C1 segment of cervical spinal cord (tissue), 14 donors: ENCODE data around the gene MAP4K4.

ENCODE experiments used
- DNase-seq, 14 donors: peaks; one replicate each; lab custom pipeline; 2025; lab: John Stamatoyannopoulos, UW

Gene MAP4K4

DNA sequence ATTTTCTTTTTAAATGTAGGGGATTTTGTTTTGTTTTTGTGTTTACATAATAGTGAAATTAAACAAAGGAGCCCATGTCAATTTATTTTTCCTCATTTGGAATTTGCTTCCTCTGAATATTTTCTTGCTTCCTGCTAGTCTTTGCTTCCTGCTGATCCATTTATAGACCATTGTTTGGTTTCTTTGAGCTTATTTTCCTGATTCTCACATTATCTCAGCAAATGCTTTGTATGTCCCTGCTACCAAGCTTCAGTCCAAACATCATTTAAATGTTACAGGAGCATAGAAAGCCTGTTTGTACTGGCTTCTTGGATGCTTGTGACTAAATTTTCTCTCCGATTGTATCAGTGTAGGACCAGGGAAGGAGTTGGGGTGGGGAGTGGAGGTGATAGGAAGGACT lies 166.9 kb downstream of the MAP4K4 start:
- DNase-seq, result no peak

DNA sequence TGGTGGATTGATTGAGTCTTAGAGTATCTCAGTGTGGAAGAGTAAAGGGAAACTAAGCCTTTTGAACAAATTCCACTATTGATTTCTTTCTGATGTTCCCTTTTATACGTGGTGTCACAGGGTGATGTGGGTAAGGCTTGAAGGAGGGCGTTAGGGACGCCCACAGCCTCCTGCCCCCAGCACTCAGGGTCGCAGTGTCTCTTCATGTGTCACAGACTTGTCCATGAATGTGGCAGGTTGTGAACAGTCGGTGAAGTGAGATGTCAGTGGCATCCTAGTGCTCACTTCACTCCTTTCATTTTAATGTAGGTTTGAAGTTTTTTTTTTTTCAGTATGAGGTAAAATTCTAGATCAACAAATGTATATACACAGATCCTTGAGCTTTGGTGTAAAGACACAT lies 171.0 kb downstream of the MAP4K4 start:
- no peak for DNase-seq

DNA sequence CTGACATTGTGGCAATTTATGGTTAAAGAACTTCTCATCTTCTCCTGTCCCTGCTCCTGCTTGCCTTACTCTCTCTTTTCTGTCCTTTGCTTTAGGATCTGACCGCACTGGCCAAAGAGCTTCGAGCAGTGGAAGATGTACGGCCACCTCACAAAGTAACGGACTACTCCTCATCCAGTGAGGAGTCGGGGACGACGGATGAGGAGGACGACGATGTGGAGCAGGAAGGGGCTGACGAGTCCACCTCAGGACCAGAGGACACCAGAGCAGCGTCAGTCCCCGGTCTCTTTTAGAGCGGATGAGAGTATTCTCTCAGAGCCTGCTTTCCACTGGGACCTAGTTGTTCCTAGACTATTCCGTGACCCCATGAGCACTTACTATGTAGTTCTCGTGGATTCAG lies 172.0 kb downstream of the MAP4K4 start:
- no peak for DNase-seq

DNA sequence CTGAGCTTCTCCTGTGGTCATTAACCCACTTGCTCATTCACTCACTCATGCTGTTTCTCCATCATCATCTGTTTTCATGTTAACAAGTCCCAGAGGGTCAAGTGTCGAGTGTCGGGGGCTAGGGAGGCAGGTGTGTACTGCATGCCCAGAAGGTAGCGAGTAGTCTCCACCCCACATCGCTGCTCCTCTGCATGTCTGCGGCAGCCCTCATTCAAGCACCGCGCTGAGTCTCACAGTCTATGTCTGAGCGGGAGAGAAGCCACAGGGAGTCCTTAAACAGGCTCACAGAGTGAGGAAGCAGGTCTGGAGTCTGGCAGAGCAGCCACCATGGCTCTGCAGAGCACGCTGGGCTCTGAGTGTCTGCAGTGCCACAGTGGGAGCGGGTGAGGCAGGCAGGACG lies 172.9 kb downstream of the MAP4K4 start:
- DNase-seq, result no peak

DNA sequence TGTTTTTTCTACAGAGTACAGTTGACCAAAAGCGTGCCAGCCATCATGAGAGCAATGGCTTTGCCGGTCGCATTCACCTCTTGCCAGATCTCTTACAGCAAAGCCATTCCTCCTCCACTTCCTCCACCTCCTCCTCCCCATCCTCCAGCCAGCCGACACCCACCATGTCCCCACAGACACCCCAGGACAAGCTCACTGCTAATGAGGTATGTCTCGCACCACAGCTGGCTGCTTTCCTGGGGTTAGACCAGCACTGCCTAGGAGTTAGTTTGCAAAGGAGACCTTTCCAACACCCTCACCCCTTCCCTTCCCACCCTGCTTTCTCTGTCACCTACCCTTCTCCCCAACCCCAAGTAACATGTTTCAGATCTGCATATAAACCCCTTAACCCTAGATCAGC lies 174.0 kb downstream of the MAP4K4 start:
- no peak for DNase-seq

DNA sequence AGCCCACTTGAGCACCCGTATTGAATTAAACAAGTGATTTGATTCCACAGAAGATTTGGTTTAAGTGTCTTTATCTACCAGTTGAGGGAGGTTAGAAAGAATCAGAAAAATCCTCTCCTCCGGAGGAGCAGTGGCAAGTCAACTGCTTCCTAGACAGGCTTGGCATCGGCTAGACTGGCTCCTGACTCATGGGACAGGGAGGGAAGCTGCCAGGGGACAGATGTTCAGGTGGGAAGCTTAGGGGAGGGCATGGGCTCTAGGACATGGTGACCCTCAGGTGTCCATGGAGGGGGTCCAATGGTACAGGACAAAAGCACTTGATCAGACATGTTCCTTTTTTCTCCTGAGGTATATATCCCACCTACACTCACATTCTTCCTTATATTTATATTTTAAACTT lies 175.0 kb downstream of the MAP4K4 start:
- DNase-seq, result peak in 1 of 14 donors; percentile 12

DNA sequence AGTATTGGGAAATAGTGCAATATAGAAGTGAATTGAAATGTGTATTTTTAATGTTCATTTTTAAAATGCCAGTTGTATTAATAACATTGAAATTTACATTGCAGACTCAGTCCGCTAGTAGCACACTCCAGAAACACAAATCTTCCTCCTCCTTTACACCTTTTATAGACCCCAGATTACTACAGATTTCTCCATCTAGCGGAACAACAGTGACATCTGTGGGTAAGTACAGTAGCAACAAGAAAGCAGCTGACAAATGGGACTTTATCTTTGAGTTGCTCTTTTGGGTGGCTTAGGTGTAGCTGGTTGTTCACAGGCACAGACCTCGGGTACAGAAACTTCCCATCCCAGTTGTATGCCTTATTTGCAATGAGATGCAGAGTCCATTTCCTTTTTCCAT lies 176.0 kb downstream of the MAP4K4 start:
- no peak for DNase-seq

DNA sequence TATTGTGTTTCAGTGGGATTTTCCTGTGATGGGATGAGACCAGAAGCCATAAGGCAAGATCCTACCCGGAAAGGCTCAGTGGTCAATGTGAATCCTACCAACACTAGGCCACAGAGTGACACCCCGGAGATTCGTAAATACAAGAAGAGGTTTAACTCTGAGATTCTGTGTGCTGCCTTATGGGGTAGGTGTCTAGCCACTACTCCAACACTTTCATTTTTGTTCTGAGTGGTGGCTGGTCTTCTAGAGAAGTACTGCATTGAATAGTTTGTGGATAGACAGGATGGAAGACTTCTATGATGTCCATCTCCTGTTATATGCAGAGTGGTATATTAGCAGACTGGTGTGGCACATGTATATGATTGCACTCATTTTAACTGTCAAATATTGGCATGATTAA lies 176.6 kb downstream of the MAP4K4 start:
- no peak for DNase-seq

DNA sequence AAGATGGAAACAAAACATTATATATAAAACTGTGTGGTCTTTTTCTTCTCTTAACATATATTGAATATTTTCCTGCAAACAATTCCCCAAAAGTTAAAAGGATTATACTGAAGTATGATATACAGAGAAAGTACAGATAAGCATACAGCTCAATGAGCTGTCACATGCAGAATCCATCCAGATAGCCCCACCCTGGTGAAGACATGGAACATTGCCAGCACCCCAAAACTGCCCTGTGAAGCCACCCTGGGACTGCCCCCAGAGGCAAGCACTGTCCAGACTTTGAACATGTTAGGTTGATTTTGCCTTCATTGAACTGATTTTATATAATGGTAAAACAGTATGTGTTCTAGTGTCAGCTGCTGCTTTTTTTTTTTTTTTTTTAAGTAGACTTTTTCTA lies 182.0 kb downstream of the MAP4K4 start:
- no peak for DNase-seq

DNA sequence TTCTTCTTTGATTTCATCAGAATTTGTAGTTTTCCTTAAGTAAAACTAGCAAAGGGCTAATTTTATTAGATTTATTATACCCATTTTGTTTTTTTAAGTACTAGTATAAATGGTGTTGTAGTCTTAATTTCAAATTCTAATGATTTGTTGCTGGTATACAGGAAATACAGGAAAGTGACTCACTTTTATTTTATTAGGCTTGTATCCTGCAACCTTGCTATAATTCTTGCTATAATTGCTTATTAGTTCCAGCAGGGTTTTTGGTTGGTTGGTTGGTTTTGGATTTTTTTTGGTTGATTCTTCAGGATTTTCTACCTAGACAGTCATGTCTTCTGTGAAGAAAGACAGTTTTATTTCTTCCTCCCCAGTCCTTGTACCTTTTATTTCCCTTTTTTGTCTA lies 183.6 kb downstream of the MAP4K4 start:
- no peak for DNase-seq

DNA sequence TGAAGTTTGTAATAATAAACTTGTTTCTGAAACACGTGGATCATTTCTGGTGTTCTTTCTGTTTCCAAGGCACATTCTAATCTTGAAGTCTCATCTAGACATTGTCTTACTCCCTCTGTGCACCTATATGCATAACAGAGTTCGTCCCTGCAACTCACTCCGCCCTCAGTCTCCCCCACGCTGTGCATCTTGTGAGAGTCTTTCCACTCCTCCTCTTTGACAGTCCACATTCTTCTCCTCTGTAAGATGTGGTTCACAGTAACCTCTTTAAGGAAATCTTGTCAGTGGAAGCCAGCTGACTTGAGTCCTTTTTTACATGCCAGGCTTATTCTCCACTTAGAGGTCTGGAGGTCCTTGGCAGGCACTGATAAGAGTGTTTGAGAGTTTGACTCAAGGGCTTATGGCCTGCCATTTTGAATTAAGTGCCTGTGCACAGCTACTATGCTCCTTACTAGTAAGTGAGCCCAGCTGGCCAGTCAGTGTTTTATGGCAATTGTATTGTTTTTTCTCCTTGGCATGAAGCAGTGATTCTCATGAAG lies 185.3 kb downstream of the MAP4K4 start:
- no peak for DNase-seq

DNA sequence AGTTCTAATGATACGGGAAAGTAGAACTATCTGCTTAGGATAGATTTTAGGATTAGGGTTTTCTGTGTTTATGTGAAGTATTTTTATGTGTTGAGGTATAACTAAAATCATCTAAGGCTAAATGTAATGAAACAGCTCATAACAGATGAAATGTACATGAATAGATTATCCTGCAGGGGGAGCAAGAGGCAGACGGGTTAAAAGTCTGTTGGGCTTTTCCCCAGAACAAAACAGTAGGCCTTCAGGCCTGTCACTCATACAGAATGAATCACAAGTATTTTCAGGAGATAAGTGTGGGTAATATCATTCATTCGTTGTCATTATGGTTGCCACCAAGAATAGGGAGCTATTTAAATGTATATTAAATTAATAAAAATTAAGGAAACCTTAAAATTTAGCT lies 186.4 kb downstream of the MAP4K4 start:
- no peak for DNase-seq

DNA sequence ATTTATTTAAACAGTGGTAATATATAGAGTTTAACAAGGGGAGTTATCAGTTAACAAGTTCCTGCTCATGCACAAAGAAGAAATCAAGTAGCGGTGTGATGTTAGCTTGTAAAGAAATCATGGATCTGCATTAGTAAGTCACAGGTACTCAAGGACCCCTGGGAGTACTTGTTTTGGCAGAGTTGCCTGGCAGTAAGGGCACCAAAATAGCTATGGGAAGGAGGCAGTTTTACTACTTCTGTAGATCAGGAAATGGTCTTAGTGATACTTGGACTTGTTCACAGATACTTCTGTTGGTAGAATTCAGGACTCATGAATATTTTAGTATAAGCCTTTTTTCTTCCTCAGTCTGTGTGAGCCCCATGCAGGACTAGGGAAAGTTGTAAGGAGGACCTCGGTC lies 186.9 kb downstream of the MAP4K4 start:
- DNase-seq, result no peak

DNA sequence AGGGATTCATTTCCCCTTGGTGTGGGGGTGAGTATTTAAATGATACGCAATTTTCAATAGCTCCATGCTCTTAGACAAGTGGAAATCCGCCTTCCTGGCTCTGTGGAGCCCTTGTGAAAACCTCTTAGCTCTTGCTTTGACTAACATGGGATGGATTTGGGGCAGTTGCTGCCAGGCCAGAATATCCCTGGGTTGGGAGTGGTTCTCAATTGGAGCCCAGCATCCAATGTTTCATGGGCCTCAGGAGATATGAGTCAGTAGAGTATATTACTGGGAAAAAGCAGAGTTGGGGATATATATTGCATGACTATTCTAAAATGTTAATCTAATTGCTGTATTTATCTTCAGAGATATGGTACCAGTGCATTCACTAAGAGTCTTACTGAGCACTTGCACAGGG lies 189.8 kb downstream of the MAP4K4 start:
- DNase-seq, result no peak

DNA sequence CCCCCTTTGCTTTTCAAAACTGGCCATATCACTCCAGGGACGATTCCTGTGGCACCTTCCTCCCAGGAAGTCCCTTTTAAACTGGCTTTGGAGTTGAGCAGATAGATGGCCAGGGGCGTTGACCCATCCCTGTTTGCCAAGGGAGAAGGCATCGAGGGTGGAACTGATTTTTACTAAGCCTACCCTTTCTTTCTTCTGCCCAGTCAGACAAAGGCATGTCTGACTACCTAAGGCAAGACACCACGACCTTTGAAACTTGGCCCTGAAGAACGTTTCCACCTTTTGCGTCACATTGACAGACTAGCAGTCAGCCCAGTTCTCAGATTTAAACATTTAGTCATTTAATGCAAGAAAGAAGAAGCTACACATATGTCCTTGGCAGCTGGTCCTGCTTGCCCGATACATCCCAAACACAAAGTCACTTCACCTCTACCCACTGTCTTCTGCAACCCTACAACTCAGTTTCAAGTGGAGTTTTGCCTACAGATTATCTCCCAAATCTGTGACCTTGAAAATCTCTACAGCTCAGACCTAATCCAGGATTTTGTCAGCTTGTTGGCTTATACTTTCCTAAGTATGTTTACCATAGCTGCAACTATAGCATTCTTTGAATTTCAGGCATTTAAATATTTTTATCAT lies 192.1 kb downstream of the MAP4K4 start:
- no peak for DNase-seq

DNA sequence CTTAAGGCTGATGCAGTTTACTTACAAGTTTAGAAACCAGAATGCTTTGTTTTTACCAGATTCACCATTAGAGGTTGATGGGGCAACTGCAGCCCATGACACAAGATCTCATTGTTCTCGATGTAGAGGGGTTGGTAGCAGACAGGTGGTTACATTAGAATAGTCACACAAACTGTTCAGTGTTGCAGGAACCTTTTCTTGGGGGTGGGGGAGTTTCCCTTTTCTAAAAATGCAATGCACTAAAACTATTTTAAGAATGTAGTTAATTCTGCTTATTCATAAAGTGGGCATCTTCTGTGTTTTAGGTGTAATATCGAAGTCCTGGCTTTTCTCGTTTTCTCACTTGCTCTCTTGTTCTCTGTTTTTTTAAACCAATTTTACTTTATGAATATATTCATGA lies 194.9 kb downstream of the MAP4K4 start:
- DNase-seq, result no peak

DNA sequence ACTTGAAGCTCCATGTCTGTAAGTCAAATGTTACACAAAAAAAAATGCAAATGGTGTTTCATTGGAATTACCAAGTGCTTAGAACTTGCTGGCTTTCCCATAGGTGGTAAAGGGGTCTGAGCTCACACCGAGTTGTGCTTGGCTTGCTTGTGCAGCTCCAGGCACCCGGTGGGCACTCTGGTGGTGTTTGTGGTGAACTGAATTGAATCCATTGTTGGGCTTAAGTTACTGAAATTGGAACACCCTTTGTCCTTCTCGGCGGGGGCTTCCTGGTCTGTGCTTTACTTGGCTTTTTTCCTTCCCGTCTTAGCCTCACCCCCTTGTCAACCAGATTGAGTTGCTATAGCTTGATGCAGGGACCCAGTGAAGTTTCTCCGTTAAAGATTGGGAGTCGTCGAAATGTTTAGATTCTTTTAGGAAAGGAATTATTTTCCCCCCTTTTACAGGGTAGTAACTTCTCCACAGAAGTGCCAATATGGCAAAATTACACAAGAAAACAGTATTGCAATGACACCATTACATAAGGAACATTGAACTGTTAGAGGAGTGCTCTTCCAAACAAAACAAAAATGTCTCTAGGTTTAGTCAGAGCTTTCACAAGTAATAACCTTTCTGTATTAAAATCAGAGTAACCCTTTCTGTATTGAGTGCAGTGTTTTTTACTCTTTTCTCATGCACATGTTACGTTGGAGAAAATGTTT lies 196.3 kb downstream of the MAP4K4 start:
- DNase-seq, result no peak

DNA sequence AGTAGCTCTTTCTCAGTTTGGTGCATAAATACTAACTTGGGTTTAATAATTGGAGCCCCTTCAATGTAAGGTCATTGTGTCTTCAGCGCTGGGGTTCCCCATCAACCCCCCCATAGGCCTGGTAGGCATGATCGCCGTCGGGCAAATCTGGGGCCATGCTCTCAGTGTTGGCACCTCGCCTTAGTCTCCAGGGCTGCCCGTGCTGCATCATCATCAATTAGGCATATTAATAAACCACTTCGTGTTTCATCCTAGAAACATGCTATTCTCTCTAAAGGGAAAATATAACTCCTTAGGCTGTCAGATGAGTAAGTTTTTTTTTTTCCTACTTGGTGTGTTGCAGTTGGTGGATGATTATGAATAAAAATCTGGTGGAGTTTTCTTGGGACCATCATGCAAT lies 197.5 kb downstream of the MAP4K4 start:
- no peak for DNase-seq

DNA sequence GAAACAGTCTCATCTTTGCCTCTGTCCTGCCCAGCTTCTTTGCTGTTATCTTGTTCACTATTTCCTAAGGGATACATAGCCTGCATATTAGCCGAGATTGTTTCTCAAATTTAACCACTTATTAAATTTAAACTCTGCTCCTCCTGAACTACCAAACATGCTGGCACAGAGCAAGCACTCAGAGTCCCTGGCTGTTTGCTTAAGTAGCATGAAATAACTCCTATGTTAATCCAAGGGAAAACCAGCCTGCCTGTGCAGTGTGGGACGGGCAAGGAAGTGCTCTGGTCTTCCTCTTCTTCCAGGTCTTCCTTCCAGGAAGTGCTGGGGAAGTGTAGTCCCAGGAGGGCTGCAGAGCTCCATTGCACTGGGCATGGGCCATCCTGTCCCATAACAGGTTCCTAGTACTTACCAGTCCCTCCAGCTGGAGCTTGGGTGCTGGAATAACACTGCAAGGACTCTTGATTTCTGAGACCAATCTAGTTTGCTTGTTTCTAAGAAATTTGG lies 198.4 kb downstream of the MAP4K4 start:
- no peak for DNase-seq

DNA sequence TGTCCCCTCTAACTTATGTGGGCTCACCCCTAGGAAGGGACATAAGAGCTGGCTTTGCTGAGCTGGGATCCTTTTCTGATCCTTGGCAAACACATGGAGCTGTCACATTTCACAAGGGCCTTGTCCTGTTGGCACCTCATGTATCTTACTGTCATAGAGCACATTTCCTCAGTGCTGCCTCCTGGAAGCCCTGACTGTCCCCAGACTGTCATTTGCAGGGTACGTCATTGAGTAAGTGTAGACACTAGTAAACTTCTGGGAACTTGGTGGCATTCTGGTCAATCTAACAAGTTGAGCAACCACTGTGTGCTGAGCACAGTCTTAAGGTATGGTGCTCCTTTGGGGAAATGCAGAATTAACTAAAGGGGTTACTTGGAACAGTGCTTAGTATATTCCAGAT lies 199.8 kb downstream of the MAP4K4 start:
- no peak for DNase-seq

DNA sequence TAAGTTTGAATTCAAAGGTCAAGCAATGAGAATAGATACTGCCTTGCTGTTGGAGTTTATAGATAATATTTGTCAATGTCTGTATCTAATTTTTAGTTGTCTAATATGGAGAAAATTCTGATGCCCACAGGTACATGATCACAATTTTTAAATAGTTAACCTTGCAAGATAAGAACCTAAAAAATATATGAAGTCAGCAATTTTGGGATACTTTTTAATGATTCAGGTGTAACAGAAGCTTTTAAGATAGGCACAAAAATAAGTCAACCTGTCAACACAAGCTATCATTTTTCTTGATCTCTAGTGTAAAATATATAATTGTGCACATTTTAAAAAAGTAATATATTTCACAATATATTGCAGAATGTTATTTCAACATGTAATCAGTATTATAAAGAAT lies 201.8 kb downstream of the MAP4K4 start:
- DNase-seq, result no peak

DNA sequence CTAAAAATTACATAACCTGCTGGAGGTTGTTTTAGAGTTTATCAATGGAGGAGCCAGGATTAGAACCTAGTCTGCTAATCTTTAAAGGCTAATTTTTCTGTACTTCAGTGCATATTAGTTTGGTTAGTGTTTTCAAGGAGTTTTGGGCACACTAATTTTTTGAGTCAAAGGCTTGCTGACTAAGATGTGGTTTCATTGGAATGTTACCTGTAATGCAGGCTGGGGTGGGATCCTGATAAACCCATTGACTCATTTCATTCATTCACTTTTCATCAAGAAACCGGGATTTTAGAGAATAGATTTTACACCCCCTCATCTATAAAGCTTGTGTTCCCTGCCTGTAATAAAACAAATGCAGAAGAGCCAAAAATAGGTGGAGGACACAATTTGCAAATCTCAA lies 202.4 kb downstream of the MAP4K4 start:
- DNase-seq, result no peak

DNA sequence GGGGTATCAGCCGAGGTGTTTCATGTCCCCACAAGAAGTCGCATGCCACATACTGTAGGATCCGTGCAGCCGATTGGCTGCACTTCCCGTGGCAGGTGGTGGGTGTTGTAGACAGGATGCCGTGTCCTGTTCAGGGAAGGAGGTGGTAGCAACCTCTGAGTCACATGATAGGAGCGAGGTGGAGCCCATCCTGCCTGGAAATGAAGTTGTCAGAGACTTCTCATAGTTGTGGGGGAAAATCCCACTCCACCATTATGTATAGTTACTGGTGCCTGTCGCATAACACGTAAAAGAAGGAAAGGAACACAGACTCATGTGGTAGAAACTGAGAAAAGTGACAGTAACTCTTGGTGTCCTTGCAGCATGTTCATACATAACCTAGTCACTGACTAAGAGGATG lies 202.9 kb downstream of the MAP4K4 start:
- DNase-seq, result no peak
